HT1080 (cell line): Measurements from ENCODE around the gene PGM2. TPM values are rescaled to one million over a fixed set of nuclear protein-coding genes. Genes with fewer than 3 reads are reported as not detected.

Source experiments
- DNase-seq: peaks from one replicate; pipeline ENCODE4 v3.0.0-alpha.2; 2015; ENCODE audit warnings: low read depth
- total RNA-seq: library from RNA; depleted of rRNA; stranded (reverse); fragments of >200 nt; shearing (Covaris generic); gene quantifications from 2 replicates; pipeline ENCODE4 v1.2.3, GENCODE V29; 2014

Gene PGM2
- total RNA-seq, 1 experiment from 2014 or later, result 104 TPM

DNA sequence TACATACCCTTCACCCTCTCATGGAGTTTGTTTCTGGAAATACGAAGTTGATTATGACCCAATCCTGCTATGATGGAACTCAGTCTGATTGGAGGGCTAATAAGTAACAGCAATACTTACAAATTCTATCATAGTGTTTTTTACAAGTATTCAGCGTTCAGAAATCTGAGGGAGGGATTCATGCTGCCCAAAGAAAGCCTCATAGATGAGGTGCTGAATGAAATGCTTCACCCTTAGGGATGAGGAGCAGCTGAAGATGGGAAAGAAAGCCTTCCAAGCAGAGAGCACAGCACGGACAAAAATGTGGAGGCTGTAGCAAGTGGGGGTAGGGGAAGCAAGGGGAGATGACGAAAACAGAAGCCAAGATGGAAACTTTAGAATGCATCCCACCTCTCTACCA is 36.5 kb downstream of the PGM2 start:
- no peak for DNase-seq

DNA sequence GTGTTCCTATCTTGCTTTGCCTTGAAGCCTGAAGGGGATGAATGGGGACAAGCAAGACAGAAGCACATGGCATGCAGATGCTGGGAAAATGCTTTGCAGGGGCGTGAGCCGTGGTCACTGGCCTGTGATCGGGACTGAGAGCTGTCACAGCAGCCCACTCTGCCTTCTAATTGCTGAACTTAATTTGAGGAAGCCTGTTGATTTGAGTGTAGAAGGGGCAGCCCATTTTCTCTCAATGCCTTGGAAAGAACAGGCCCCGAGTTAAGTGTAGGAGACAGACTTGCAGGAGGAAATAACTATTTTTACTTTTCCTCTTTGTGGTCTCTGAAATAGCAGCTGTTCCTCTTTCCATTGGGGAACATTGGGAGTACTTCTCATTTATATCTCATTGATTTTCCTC is 38.3 kb downstream of the PGM2 start:
- DNase-seq, result no peak

DNA sequence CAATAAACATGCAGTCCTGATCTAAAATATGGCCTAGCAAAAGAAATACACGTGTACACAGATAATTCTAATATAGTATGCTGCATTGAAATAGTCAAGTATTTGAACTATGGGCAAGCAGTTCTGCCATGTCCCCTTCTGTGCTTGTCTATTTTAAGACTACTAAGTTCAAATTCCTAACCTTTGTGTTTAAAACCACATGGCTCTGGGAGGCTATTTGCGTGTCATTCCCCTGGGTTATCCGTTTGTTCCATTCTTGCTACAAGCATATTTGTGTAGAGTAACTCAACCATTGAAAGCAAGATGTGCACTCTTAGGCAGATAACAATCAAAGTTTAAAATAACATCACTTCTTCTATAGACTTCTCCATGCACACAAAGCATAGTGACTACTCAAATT is 39.0 kb downstream of the PGM2 start:
- no peak for DNase-seq

DNA sequence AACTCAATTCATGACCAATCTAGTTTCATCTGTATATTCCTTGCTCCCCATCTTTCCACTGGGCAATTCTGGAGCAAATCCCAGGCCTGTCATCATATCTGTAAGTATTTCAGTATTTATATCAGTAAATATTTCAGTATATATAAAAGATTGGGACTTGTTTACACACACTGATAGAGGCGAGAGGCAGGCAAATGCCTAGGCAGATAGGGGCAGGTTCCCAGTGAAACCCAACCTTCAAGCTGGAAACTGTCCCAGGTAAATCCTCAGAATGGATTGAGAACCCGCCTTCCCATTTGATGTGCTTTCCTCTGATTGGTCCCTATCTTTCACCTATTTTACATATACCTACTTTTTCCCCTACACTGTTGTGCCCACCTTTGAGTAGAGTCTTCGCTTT is 40.6 kb downstream of the PGM2 start:
- no peak for DNase-seq

DNA sequence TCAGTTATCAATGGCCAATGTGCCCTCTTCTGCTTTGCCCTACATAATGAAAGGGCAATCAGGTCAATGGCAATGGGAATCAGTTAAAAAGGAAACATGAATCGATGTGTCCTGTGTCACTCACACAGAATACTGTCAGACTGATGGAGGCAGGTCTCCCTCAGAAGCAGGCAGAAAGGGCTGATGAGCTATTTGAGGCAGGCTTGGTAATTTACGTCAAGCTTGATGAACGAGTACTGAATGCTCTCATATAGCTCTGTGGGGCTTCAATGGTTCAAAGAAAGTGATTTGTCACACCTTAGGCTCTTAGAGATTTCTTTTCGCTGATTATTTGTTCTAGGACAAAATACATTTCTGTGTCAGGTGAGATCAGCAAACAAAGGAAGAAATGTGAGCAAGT is 41.8 kb downstream of the PGM2 start:
- DNase-seq, result no peak

DNA sequence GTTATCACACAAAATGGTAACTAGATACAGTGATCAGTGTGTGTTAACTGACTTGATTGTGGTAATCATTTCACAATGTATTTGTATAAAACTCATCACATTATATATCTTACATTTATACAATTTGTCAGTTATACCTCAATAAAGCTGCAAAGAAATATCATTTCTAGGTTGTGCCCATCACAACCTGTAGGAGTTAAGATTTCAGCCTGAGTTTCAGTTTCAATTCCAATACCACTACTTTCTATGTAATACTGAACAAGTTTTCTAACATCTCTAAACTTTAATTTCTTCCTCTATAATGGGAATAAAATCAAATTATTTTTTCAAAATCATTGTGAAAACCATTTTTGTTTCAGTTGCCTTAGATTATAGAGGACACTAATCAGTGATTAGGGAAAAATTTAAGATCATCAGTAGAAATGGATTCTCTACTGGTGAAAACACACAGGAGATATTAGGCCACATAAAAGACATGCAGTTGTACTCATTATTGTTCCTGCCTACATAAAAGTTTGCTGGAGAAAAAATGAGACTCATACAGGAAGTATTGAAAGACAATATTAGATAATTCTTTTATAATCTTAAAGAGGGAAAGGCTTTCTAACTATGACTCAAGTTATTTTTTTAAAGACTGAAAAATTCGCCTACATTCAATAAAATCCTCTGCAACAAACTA is 46.0 kb downstream of the PGM2 start:
- DNase-seq, result no peak

DNA sequence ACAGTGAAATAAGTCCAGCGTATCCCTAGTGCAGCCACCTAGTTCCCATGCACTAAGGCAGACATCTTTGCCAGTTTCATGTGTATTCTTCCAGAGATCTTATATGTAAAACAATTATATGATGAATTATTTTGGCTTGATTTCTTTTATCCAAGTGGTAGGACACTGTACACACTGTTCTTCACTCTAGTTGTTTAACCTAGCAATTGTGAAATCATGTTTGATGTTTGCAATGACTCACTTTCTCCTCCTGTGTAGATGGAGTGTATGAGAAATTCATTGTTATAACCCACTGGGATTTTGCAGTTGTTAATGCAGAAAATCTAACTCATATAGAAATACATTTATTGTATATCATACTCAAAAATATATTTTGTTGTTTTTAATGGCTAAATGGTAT is 46.9 kb downstream of the PGM2 start:
- peak; percentile 76 for DNase-seq

DNA sequence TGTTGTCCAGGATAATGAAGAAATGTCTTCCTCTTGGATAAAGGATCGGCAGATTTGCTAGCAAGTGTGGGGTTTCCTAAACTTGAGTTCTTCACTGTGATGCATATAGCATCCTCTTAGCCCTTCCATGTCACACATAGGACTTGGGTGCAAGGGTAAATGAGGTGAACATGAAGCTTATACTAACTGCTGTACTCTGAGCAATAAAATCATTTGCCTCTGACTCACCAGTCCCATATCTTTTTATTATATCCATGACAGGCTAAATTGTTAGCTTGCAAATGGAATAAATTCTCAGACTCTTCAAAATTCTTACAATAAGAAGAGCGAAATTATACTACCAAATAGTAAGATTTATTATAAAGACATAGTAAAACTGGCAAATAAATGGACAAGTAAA is 49.7 kb downstream of the PGM2 start:
- no peak for DNase-seq

DNA sequence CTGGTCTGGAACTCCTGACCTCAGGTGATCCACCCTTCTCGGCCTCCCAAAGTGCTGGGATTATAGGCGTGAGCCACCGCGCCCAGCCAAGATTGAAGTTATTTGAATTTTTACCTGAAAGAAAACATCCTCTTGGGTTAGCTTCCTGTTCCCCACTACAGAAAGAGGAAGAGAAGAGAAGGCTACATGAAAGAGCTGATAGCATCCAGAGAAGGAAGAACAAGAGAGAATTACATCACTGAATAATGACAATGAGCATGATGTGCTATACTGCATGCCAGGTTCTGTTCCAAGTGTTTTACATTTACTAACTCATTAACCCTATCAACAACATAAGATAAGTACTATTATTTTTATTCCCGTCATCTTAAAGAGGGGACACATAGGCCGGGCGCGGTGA is 52.9 kb downstream of the PGM2 start:
- DNase-seq, result no peak

DNA sequence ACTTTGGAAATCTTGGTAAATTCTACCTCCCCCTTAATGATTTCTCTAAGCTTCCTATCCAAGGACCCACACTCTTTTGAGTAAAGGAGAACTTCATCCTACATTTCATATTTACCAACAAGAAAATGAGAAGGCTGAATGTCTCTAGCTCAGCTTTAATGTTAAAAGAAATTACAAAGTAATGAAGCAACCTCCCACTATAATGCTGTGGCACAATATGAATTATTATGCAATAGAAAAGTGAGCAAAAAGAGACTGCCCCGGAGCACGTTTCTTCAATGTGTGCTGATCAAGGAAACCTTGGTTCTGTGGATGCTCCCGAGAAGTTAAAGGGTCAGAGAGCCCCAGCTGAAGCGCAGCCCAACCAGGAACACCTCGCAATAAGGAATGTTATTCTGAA is 55.3 kb downstream of the PGM2 start:
- no peak for DNase-seq

DNA sequence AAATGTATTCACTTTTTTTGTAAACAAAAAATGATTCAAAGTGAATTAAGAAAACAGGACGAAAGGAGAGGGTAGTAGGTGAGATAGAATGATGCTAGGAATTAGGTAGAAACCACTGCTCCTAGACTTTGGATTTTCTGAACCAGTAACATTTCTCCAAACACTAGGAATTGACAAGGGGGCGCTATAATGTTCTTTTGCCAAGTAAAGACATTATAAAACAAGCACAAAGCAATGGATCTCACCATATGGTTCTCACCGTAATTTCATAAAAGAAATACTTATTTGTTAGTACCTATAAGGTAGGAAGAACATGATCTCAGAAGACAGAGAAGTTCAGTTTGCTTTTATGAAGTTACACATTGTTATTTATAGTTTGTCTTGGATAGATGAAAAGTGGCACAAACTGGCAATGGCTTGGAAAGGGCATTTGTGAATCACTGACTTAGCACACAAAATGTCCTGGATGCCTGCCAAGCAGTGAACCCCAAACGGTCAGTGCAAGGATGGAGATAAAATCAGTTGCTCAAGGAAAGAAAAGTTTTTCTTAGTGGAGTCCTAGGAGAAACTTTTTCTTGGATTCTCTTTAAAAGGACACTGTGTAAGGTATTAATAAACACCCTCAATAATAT is 56.3 kb downstream of the PGM2 start:
- no peak for DNase-seq

DNA sequence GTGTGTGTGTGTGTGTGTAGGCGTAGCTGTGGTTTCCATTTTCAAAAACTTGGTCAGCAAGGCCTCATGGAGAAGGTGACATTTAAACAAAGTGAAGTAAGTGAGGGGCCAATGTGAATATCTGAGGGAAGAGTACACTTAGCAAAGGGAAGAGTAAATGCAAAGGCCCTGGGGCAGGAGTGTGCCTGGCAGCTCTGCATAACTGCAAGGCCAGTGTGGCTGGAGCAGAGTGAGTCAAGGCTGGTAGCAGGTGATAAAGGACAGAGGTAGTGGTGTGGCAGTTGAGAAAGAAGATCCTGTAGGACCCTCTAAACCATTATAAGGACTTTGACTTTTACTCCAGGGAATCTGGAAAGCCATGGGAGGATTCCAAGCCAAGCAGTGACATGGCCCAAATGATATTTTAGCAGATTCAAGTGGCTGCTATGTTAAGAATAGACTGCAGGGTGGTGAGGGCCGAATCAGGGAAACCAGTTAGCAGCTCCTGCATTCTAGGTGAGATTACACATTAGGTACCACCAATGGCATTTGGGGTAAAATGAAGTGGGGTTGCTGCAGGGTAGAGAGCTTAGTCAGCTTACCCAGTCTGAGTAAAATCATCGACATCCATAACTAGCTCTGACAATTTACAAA is 58.5 kb downstream of the PGM2 start:
- DNase-seq, result no peak

DNA sequence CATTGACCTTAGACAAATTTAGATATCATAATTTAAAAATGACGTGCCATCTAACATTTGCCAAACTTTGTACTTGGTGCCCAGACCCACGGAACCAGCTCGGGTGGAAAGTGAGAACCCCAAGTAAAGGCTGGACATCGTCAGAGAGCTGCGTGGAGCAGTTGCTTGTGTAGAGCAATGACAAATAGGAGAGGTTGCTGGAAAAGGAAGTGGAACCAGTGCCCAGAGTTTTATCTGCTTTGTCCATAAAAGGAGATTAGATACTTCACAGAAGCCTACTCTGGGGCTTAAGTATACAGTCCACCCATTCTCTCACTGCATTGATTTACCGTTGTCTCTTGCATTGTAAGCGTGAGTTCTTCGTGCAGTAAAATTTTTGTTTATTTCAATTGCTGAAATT is 59.0 kb downstream of the PGM2 start:
- DNase-seq, result no peak

DNA sequence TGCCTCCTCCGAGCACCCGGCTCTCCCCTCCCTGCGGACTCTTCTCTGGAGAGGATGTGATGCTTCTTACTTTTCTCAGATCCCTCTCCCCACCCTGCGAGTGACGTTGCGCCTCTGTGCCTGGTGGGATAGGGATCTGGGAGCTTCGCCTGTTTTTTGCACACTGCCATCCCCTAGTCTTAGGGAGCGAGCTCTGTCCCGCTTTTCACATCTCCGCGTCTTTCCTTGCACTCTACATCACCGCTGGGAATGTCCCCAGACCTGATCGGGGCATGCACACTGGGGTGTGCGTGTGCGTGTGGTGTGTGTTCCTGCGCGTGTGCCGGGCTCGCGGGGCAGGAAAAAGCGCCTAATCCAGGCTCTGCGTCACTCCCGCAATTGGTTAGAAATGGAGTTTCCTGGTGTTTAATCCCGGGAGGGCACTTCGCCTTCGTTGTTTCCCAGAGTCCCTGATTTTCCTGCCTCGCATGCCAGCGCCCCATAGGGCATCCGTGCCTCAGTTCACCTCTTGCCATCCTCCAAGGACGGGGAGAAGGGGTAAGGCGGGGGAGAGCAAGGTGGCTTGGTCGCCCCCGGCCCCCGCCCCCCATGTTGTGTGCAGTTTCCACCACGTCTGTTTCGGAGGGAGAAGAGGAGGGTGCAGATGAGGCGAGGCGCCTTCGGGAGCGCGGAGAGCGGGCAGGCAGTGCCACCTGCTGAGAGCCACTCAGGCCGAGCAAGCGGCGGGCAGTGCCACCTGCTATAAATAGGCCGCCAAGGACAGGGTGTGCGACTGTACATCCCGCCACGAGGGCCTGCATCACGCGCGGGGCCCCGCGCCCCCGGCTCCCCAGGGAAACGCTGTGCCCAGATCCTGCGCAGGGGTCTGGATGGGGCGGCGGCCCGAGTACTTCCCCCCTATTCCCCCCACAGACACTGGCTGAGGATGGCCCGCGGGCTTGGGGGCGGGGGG is 63.6 kb downstream of the PGM2 start:
- DNase-seq, result no peak

DNA sequence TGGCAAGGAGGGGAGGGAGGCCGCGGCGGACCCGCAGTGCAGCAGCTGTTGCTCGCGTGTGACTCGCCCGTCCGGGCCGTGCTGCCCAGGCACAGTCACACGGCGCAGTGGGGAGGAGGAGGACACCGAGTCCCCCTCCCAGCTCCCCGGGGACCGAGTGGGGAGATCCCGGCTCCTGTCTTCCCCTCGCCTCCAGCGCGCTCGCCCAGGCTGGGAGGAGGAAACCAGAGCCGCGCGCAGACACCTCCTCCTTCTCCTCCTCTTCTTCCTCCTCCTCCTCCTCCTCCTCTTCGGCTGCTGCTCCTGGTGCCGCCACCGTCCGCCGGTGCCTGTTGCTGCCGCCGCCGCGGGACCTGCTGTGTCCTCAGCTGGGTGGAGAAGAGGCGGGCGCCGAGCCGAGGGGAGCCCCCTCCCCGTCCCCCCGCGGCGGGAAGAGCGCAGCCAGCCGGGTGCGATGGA is 64.3 kb downstream of the PGM2 start, which contains the start of gene TBC1D1:
TSS of gene TBC1D1 (plus strand) at position 284 of the 459 bp plus-strand sequence. CDS start 11,012 bp downstream, outside the sequence.
- DNase-seq, result peak; percentile 59

DNA sequence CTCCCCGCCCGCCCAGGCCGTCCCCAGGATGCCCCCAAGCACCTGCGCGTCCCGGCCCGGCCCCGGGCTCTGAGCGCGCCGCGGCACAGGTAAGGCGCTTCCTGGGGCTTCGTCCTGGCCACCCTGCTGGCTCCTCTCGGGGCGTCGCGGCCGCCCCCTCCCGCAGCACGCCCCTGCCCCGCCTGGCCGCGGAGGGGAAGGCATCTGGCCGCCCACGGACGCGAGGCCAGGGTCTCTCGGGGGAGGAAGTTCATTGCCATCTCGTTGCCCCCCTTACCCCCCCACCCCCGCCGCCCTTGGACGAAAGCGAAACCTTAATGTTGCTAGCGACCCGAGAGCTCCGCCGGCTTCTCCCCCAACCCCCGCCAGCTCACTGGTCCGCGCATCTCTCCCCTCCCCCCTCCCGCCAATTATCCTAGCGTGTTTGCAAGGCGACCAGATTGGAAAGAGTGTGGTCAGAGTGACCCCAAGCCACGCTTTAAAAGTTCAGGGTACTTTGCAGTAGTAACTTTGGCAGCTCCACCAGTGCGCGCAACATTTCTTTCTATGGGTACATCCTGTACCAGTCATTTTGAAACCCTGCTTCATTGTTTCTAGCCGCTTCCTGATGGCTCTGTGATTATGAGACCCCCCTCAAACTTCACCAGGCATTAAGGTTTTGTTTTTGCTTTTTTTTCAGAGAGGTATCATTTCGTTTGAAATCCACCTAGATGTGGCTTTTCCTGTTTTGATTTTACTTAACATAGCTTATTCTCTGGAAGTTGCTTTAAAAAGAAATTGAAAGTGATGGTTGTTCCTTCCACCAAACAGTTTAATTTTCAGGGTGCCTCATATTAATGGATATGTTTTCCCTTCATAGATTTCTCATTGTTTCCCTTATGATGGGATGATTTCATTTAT is 65.0 kb downstream of the PGM2 start:
- DNase-seq, result peak; percentile 21

DNA sequence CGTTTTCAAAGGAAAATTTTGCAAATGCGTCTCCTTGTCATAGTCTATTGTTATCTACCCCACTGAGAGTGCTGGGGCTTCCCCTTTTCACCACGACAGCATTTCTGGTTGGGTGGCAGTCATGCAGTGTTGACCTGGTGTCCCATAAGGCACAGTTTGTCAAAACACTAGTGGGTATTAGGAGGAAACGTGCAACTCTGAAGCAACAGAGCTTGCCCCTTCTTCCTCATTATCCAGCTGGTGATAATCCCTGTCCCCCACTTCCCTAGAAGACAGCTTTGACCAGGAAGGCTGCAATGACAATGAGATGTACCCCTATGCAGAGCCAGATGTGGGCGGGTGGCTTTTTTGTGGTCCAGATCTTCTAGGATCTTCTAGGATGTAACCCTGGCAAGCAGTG is 66.2 kb downstream of the PGM2 start:
- no peak for DNase-seq

DNA sequence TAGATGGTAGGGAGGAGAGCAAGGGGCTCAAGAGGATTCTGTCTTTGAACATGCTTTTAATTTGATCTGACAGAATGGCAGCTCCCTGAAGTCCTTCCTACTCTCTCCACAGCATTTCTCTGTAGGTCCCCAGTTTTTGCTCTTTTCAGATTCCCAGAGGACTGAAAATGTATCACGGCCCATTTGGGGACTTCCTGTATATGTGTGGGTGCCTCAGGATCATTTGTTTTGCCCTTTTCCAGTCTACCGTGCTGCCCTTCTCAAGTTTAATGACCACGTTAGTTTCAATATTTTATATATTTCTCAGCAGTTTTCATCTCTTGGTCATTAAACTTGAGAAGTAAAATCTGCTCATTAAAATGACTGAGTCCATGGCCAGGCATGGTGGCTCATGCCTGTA is 66.7 kb downstream of the PGM2 start:
- no peak for DNase-seq

DNA sequence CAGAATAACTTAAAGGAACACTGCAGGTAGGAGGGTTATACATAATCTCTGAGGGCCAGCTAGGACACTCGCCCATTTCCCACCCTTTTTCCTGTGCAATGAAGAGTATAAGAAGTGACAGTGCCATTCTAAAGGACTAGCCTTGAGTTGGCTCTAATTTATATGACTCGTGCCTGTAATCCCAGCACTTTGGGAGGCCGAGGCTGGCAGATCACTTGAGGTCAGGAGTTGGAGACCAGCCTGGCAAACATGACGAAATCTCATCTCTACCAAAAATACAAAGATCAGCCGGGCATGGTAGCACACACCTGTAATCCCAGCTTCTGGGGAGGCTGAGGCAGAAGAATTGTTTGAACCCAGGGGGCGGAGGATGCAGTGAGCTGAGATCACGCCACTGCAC is 68.8 kb downstream of the PGM2 start:
- no peak for DNase-seq

DNA sequence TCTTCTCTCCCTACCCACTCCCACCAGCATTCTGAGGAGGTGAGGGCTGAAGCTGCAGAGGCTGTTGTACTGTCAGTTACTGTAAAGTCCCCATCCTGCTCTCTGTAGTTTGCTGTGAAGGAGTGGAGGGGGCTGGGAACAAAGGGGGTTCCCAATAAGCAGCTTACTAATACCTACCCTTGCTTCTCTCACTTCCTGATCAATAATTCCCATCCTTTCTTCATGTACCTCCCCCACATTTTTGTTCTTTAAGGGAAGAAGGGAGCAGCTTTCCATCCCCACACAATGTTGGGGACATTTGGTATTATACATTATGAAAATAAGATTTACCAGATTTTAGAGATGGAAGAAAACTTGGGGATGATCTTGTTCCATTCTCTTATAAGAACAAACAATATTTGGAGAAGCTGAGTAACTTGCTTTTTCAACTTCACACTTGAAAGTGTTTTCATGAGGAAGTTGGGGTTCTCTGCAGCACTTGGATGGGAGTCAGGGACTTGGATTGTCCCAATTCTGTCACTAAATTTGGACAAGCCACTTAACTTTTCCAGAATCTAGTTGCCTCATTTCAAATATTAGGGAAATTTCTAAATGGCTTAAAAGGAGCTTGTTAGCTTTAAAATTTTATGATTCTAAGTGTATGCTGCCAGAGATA is 69.8 kb downstream of the PGM2 start:
- DNase-seq, result no peak
